Activated T-helper 2 cell treated with anti-CD3 and anti-CD28 coated beads, Interferon-gamma antibody, Interleukin-2, Interleukin-4, amounts not matched to agents 10 μg/mL and 5 μg/mL and 100 μg/mL, durations not matched to agents 14 hours and 24 hours and 36 hours (primary cell): Measurements from ENCODE around the gene LCOR. TPM values are rescaled to one million over a fixed set of nuclear protein-coding genes. Genes with fewer than 3 reads are reported as not detected.
A peak's percentile ranks its signal among the peaks of the same experiment; 100 is the strongest.
"Not testable (repeated sequence)": the region's sequence is repeated elsewhere in the genome, so short reads cannot be mapped to it uniquely, and the experiment has no call there.

Experiments
- DNase-seq: peaks from one replicate; pipeline ENCODE4 v3.0.0; 2021; ENCODE audit warnings: low spot score
- H3K27ac Mint-ChIP-seq: one replicate; pipeline ENCODE4 v1.8.0; 2021; ENCODE audit warnings: mixed read lengths
- H3K27me3 Mint-ChIP-seq: one replicate; pipeline ENCODE4 v1.8.0; 2021; ENCODE audit warnings: low read depth, mixed read lengths
- H3K36me3 Mint-ChIP-seq: one replicate; pipeline ENCODE4 v1.8.0; 2021; ENCODE audit warnings: low read depth, mixed read lengths
- H3K4me1 Mint-ChIP-seq: one replicate; pipeline ENCODE4 v1.8.0; 2021; ENCODE audit warnings: low read depth, mixed read lengths
- H3K4me3 Mint-ChIP-seq: one replicate; pipeline ENCODE4 v1.8.0; 2021; ENCODE audit warnings: low read depth, mild to moderate bottlenecking, moderate library complexity, mixed read lengths
- H3K9me3 Mint-ChIP-seq: one replicate; pipeline ENCODE4 v1.8.0; 2021; ENCODE audit warnings: mixed read lengths
- intact Hi-C: fragments of 100-400 bp; cut with micrococcal nuclease; formaldehyde crosslinking; loops from one replicate; pipeline ENCODE4 v1.15.1; 2023
- total RNA-seq: library from RNA; stranded (reverse); gene quantifications from 2 replicates; pipeline ENCODE4 v1.2.3, GENCODE V29; 2022

LCOR gene
- 23.6 and 27.3 TPM in 2 replicates for total RNA-seq

DNA sequence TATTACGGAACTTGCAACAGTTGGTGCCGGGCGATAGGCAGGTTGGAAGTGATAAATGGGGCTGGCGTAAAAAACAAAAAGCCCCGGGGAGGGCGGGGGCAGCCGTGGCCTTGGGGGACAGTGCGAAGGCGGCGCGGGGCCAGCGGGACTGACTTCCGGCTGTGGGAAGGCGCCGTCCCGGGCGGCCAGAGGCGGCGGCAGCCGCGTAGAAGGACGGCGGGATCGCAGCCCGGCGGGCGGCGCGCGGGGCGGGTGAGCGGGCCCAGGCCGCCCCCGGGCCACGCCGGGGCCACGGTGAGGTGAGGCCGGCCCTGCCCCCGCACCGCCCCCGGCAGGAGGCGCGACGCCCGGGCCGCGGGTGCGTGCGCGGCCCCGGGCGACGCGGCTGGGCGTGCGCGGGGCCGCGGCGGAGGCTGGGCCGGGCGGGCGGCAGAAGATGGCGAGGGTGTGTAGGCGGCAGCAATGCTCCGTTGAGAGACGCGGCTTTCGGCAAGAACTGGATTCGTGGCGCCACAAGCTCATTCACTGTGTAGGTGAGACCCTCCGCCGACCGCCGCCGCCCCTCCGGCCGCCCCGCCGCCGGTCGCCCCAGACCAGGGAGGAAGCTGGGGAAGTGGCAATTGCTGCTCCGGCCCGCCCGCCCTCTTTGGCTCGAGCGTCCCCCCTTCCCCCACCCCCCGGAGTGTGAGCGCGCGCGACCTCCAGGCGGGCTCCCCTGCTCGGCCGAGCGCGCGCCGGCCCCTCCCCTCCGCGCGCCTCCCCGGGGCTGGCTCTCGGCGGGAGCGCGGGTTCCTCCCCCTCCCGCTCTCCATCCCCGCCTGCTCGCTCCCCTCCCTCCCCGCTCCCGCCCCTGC, at the start of gene LCOR:
LCOR (plus strand) TSS at position 432 of the 854 bp plus-strand sequence. CDS start 116,760 bp downstream, outside the sequence.
- H3K27ac Mint-ChIP-seq, result peak within 1 kb of the TSS; percentile 94

GRCh38 chr10:96784253-96784652, 47.8 kb upstream of the LCOR start:
- Mint-ChIP-seq H3K27ac (no peak overlapping the region), H3K36me3 (no peaks in the 10 kb centered on the region), H3K4me1 (no peaks in the 10 kb centered on the region), H3K9me3 (no peaks in the 10 kb centered on the region), H3K4me3 (no peak overlapping the region), H3K27me3 (peaks cover 5% of the 10 kb centered on the region)
- intact Hi-C loops, result no loop called here
- DNase-seq, result no peak

More for the DNA sequence above, at the start of gene LCOR:
- H3K9me3 Mint-ChIP-seq, result no peaks in the 10 kb centered on the region
- peaks cover 26% of the 10 kb centered on the region for H3K36me3 Mint-ChIP-seq
- no peaks in the 10 kb centered on the region for H3K27me3 Mint-ChIP-seq
- DNase-seq, result peak; percentile 77
- H3K4me1 Mint-ChIP-seq, result peaks cover 40% of the 10 kb centered on the region
- intact Hi-C loops, result loop anchor here (1.0 to 10.0 kb wide), 8 partner anchors 33 to 435 kb away; partner anchors contain the start of gene TM9SF3
- peak within 1 kb of the TSS; percentile 88 for H3K4me3 Mint-ChIP-seq

- H3K36me3 Mint-ChIP-seq, result no peaks in the 10 kb centered on the region
- H3K27ac Mint-ChIP-seq, result no peak overlapping the region
- H3K9me3 Mint-ChIP-seq, result no peaks in the 10 kb centered on the region
- intact Hi-C loops, result loop anchor here (1.0 to 2.0 kb wide), 2 partner anchors 41 to 236 kb away; no protein-coding TSS in a partner anchor
- peak; percentile 31 for DNase-seq
- H3K4me1 Mint-ChIP-seq, result no peaks in the 10 kb centered on the region
- H3K27me3 Mint-ChIP-seq, result peaks cover 18% of the 10 kb centered on the region
- no peak overlapping the region for H3K4me3 Mint-ChIP-seq
Observed at GRCh38 chr10:96789571-96790108, 42.5 kb upstream of the LCOR start.

GRCh38 chr10:96791902-96792301, 40.2 kb upstream of the LCOR start:
- Mint-ChIP-seq H3K9me3 (no peaks in the 10 kb centered on the region), H3K4me3 (no peak overlapping the region), H3K4me1 (no peaks in the 10 kb centered on the region), H3K27me3 (peaks cover 16% of the 10 kb centered on the region), H3K36me3 (no peaks in the 10 kb centered on the region), H3K27ac (no peak overlapping the region)
- DNase-seq, result no peak
- intact Hi-C loops, result no loop called here

DNA sequence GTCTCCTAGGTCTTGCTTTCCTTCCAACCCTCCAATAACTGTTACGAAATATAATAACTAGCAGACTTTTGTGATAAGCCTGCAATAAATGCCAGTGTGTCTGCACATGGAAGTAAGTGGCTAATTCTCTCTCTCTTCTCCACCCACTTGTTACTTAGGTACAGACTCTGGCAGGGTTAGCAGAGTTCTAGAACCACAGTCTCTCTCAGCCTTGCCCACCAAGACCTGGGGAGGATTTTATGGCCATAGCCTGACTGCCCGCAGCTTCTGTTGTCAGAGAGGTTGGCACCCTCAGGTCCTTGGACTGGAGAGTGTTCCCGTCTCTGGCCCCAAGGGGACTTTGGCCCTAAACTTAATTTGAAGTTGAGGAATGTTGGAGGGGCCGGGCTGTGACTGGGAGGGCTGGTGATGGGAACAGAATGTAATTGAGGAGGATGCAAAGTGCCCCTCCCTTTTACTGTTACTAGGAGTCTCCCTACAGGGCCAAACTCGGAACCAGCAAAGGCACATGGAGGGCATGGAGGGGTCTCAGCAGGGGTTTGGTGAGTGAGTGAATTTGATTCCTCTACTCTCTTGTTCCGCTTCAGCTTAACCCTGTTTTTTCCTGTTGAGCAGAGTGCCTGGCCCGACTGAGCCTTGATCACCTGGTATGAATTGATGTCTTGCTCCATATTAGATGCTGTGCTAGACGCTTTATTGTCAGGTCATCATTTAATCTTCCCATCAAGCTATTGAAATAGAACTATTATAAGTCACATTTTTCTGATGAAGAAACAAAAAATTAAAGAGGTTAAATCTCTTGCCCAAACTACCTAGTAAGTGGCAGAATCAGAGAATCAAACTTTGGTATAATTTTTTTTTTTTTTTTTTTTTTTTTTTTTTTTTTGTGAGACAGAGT, 37.0 kb upstream of the LCOR start:
- DNase-seq, result no peak
- H3K36me3 Mint-ChIP-seq, result no peaks in the 10 kb centered on the region
- no peaks in the 10 kb centered on the region for H3K9me3 Mint-ChIP-seq
- H3K27ac Mint-ChIP-seq, result no peak overlapping the region
- intact Hi-C loops, result no loop called here
- peaks cover 16% of the 10 kb centered on the region for H3K27me3 Mint-ChIP-seq
- no peaks in the 10 kb centered on the region for H3K4me1 Mint-ChIP-seq
- no peak overlapping the region for H3K4me3 Mint-ChIP-seq

DNA sequence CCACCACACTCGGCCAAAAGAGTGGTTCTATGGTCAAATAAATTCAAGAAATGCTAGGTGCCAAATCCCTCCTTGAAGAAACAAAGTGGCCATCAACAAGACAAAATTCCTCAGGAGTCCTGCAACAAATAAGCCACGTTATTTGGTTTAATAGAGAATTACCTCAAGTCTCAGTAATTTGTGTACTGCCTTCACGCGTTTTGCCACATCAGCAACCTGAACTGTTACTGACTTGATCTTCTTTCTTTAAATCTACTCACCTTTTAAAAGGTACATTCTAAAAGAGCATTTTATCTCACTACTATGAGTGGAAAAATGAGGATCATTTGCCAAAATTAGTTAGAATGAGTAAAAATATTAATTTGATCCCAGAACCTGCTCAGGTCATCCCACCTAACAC, 34.6 kb upstream of the LCOR start:
- DNase-seq, result no peak
- H3K27me3 Mint-ChIP-seq, result peaks cover 12% of the 10 kb centered on the region
- H3K4me3 Mint-ChIP-seq, result no peak overlapping the region
- no peaks in the 10 kb centered on the region for H3K4me1 Mint-ChIP-seq
- no peak overlapping the region for H3K27ac Mint-ChIP-seq
- H3K9me3 Mint-ChIP-seq, result no peaks in the 10 kb centered on the region
- intact Hi-C loops, result no loop called here
- no peaks in the 10 kb centered on the region for H3K36me3 Mint-ChIP-seq

DNA sequence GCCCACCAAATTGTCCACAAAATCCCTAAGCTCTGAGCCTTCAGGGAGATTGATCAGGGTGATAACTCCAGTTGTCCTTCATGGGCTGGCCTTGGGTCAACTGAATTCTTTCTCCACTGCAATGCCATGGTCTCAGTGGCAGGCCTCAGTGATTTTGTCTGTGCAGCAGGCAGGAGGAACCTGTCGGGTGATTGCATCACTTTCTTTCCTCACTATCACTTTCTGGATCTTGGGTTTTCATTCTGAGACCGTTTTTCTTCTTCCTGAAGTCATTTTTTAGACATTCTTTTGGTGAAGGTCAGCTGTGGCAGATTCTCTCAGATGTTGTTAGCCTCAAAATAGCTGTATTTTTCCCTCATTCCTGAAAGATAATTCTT, 28.8 kb upstream of the LCOR start:
- H3K4me3 Mint-ChIP-seq, result no peak overlapping the region

GRCh38 chr10:96814264-96814663, 17.8 kb upstream of the LCOR start:
- H3K4me1 Mint-ChIP-seq, result no peaks in the 10 kb centered on the region
- no peak overlapping the region for H3K4me3 Mint-ChIP-seq
- no peaks in the 10 kb centered on the region for H3K36me3 Mint-ChIP-seq
- intact Hi-C loops, result no loop called here
- H3K9me3 Mint-ChIP-seq, result no peaks in the 10 kb centered on the region
- peaks cover 16% of the 10 kb centered on the region for H3K27me3 Mint-ChIP-seq
- no peak overlapping the region for H3K27ac Mint-ChIP-seq
- DNase-seq, result no peak

More for the DNA sequence above, 28.8 kb upstream of the LCOR start:
- Mint-ChIP-seq H3K27ac (no peak overlapping the region), H3K9me3 (no peaks in the 10 kb centered on the region), H3K27me3 (peaks cover 15% of the 10 kb centered on the region), H3K36me3 (no peaks in the 10 kb centered on the region), H3K4me1 (peaks cover 7% of the 10 kb centered on the region)
- intact Hi-C loops, result no loop called here
- DNase-seq, result no peak

- intact Hi-C loops, H3K36me3 Mint-ChIP-seq, H3K9me3 Mint-ChIP-seq, H3K27ac Mint-ChIP-seq, H3K27me3 Mint-ChIP-seq, DNase-seq, H3K4me3 Mint-ChIP-seq, H3K4me1 Mint-ChIP-seq: not testable (repeated sequence)
Observed at GRCh38 chr10:96818971-96819370, 13.1 kb upstream of the LCOR start.

GRCh38 chr10:96820765-96821164, 11.3 kb upstream of the LCOR start:
- Mint-ChIP-seq H3K27ac (no peak overlapping the region), H3K27me3 (peaks cover 4% of the 10 kb centered on the region), H3K4me3 (no peak overlapping the region), H3K9me3 (no peaks in the 10 kb centered on the region), H3K4me1 (no peaks in the 10 kb centered on the region), H3K36me3 (no peaks in the 10 kb centered on the region)
- no peak for DNase-seq
- intact Hi-C loops, result no loop called here

DNA sequence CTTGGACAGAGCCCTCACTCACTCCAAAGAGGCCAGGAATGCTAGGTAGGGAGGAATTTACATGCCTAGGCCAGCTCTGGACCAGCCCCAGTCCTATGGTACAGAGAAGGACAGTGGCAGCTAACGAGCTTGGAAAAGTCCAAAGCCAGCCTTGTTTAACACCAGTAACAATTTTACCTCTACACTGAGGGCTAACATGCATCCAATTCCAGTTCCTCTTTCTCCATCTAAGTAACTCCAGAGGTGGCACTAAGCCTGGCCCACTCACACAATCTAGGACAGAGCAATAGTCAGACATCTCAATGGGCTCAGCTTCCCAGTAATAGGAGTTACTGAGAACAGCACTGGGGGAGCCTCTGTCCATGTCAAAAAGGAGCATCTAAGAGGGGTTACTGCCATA, 5.7 kb upstream of the LCOR start:
- Mint-ChIP-seq H3K27ac (no peak overlapping the region), H3K9me3 (no peaks in the 10 kb centered on the region), H3K36me3 (no peaks in the 10 kb centered on the region), H3K27me3 (peaks cover 6% of the 10 kb centered on the region), H3K4me3 (no peak overlapping the region), H3K4me1 (peaks cover 12% of the 10 kb centered on the region)
- intact Hi-C loops, result no loop called here
- no peak for DNase-seq

GRCh38 chr10:96828609-96829008, 3.5 kb upstream of the LCOR start:
- no peak overlapping the region for H3K27ac Mint-ChIP-seq
- DNase-seq, result no peak
- peaks cover 3% of the 10 kb centered on the region for H3K36me3 Mint-ChIP-seq
- intact Hi-C loops, result no loop called here
- peaks cover 2% of the 10 kb centered on the region for H3K27me3 Mint-ChIP-seq
- H3K4me1 Mint-ChIP-seq, result peaks cover 16% of the 10 kb centered on the region
- no peak overlapping the region for H3K4me3 Mint-ChIP-seq
- H3K9me3 Mint-ChIP-seq, result no peaks in the 10 kb centered on the region
